Measurements from ENCODE around the gene COL1A2.

COL1A2 gene

GRCh38 chr7:94384315-94384714, 10.4 kb upstream of the COL1A2 start:
- no peak for DNase-seq

- DNase-seq: no peak
These were observed 8.3 kb upstream of the COL1A2 start for GRCh38 chr7:94386416-94386815.

DNA sequence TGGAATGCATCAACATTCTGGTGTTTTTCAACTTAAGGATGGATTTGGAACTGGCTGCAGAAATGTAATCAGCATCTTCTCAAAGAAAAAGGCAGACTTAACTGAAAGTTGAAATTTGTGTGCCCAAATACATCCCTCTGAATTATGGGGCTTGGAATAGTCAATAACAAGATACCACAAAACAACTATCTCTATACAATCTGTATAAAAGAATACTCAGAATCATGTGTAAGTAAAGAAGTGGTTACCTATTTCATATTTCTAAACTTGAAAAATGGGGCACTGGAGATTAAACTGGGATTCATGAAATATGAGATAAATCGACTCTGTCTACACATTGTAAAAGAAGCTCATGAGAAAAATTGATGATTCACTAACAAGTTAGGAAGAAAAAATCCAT, 6.2 kb upstream of the COL1A2 start:
- DNase-seq: no peak

DNA sequence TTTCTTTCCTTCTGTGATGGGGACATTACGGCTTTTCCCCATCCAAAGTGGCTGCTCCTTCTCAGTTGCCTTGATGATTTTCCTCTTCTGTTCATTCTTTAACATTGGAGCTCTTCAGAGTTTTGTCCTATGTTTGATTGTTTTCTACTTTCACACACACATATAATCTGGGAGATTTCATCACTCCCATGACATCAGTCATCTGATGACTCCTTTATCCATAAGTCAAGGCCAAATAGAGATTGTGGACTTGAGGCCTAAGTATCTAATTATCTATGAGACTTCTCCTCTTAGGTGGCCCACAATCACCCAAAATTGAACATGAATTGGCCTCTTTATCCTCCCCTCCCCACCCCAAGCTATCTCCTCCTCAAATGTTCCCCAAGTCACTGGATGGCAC, 5.3 kb upstream of the COL1A2 start:
- no peak for DNase-seq

DNA sequence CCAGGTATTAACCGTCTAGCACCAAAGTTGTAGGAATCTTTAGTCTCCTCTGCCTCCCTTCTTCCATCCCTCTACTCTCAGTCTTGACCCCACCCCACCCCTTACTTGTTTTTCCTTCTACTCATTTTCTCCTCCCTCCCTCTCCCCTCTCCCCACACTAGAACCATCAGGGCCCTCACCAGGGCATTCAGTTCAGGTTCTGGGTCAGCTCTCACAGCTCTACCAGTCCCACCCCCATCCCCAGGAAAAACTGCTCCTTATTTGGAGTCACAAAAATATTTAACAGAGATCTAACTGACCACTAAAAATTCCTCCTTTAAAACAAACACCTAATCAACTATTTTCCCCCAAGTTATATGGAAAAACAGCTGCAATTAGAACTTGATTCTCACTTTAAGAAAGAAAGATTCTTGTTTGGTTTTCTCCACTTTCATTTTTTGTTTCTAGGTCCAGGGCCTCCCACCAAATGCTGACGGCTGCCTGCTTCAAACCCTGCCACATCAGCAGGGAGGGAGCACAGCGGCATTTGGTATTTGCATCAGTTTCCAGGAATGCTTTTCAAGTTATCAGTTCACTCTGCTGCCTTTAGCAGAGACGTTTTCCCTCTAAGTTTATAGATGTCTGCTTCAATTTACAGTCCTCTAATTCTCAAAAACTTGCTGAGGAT, 2.8 kb upstream of the COL1A2 start:
- DNase-seq: peak; percentile 90

DNA sequence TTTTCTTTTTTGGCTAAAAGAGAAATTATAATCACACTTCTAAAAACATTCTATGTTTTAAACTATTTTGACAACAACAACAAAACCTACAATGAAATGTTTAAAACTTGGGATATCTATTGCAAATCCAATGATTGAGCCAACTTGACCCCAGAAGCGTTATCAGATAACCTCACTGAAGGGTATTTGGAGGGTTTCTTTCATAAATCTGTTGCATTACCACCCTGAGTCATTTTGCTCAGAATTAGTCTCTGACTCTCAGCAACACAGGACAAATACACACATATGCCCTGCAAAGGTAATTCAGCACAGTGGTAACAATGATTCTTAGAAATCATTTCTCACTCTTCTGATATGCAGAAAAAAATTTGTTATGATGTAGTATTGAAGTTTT, 2.3 kb upstream of the COL1A2 start:
- DNase-seq: no peak

DNA sequence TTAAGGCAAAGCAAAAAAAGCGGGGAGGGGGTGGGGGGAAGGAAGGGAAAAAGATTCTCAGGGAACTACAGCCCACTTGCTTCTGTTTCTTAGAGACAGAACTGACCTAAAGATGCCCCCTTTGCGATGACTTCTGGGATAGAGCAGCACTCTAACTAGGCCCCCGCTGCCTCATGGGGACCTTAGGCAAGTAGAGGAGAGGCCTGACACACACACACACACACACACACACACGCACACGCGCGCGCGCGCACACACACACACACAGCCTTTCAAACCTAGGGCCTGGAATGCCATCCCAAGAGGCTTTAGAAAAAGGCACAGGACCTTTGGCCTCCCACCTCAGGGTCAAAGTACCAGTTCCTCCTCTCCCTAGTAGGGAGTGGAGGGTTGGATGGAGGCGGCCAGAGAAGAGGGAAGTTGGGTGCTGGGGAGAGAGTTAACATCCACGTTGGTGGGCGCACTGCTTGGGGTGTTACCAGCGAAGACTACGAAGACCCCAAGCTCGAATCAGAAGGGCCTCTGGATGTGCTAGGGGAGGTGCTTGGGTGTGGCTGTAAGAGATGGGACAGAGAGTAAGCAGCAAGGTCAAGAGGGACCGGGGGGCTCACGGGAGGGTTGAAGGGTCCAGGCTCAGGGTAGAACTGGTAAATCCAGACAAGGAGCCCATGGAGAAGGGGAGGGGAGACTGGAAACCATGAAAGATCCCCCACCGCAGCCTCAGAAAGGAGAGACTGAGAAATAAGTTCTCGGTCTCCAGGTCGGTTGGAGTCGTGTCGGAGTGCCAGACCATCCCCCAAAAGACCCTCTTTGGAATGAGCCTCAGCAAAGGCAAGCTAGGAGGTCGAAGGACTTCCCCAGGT, 1.2 kb upstream of the COL1A2 start:
- DNase-seq: peak; percentile 89

- DNase-seq: peak; percentile 89
These were observed 622 bp upstream of the COL1A2 start for GRCh38 chr7:94394109-94394436.

DNA sequence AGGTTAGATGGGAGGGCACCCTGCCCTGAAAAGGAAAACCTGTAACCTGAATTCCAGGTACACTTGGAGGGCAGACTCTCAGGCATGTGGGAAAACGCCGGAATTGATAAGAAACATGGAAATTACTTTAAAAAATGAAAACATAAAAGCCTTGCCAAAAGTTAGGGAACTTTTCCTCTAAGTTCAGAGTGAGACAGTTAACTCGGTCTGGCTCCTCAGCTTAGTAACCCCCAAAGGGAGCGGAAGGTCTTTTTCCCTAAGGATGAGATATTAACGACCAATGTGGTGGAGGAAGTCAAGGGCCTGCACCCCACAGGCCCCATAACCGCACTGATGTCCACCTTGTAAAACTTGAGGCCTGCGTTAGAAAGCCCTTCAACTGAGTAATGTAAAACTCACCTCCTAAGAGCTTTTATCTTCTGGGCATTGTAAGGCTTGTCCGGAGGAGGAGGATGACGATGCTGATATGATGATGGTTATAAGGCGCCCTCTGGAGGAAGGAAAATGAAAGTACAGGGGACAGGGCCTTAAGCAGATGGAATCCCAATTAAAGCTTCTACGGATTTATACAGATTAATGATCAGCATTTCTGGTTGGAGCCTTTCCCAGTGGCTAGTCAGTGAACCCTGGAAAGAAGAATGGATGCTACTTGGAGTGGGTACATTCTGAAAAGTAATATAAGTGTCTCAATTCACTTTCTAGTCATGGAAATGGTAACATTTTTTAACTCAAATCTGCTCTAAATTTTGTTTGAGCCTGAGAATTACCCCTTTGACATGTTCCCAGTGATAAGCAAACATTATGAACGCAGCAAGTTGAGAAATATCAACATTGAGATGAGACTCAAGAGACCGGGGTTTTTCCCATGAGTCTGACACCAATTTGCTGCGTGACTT, 694 bp downstream of the COL1A2 start:
- DNase-seq: peak; percentile 80

DNA sequence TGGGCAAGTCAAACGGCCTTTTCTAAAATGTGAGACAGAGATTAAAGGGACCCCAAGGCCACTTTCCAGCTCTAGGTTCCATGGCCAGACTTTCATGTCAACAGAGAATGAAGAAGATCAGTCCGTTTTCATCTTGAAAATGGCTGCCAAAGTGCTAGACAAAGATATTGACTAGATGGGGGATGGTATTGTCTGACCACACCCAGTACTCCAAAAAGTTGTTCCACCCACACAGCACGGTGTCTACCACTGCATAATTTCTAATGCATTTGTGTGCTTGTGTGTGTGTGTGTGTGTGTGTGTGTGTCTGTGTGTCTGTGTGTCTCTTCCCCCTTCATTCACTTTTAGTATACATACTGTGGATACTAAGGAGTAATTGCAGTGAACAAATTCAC, 1.3 kb downstream of the COL1A2 start:
- peak; percentile 80 for DNase-seq

GRCh38 chr7:94396596-94396995, 1.9 kb downstream of the COL1A2 start:
- DNase-seq: no peak

DNA sequence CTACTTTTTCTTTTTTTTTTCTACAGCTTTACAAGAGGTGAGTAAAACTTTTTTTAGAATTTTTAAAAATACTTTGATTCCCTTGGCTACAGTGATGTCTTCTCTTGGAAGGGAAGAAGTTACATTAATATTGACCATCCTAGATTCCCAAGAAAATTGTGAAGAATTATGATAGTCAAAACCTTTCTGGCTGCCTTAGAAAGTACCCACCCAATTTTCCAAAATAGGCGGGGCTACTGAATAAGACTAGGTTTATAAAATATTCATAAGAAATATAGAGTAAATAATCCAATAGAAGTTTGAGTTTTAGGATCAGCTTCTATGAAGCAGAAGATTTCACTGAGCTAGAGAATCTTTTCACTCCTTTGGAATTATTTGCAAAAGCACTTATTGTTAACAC, 3.0 kb downstream of the COL1A2 start:
- DNase-seq: no peak

DNA sequence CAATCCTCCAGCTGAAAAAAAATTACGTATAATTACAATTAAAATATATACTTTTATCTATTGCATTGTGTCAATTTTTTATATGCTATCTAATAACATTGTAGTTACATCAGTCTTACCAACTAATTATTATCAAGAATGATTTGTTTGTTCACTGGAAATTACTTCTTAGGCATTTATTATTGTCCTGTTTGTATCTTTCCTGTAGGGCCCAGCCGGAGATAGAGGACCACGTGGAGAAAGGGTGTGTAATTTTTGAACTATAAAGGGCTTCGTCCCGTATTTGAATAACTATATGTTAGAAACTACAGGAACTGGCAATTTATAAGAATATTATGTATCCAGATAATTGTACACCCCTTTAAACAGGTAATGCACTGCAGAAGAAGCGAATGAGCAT, 4.1 kb downstream of the COL1A2 start:
- no peak for DNase-seq

DNA sequence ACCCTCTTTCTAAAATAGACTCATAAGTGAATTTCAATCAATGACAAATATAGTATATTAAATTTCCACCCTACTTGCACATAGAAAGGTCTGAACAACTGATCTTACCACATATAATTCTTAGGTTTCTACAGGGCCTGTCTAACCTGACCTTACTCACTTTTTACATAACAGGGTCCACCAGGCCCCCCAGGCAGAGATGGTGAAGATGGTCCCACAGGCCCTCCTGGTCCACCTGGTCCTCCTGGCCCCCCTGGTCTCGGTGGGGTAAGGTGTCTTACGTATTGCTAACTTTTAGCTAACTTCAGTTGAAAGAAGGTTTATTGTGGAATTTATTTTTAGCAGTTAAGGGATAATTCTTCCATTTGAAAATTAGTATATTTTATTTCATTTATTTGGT, 5.3 kb downstream of the COL1A2 start:
- peak; percentile 65 for DNase-seq

- no peak for DNase-seq
These were observed 6.1 kb downstream of the COL1A2 start for GRCh38 chr7:94400643-94401427.

- DNase-seq: no peak
These were observed 6.7 kb downstream of the COL1A2 start for GRCh38 chr7:94401428-94401814.

GRCh38 chr7:94403546-94403945, 8.9 kb downstream of the COL1A2 start:
- DNase-seq: no peak

- DNase-seq: no peak
These were observed 10.8 kb downstream of the COL1A2 start for GRCh38 chr7:94405506-94405905.

GRCh38 chr7:94406696-94407095, 12.0 kb downstream of the COL1A2 start:
- DNase-seq: no peak

GRCh38 chr7:94409200-94409948, 14.7 kb downstream of the COL1A2 start:
- DNase-seq: peak; percentile 54

DNA sequence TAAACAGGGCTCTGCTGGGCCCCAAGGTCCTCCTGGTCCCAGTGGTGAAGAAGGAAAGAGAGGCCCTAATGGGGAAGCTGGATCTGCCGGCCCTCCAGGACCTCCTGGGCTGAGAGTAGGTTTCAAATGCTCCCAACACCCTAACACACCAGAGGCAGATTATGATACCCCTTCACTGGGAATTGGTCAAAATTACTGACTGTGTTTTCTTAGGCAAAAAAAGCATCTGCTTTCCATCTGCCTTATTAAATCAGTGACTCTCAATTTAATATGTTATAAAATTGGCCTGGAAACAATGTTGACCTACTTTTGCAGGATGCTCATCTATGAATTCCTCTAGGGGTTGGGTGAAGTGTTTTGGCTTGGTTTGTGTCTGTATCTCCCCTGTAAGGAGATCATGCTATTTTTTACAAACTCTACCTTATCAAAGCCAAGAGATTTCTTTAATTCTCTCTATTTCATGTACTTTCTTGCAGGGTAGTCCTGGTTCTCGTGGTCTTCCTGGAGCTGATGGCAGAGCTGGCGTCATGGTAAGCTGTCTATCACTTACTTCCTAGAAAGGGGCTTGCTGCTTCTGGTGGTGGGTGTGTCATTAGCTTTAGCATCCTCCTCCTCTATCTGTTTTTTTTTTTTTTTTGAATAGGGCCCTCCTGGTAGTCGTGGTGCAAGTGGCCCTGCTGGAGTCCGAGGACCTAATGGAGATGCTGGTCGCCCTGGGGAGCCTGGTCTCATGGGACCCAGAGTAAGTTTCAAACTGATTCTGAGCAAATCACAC, 15.9 kb downstream of the COL1A2 start:
- peak; percentile 55 for DNase-seq

All from femur (tissue), 1 donor.